Measurements from ENCODE around the gene AKNA.

- TF ChIP-seq POLR2A (IDR thresholded peaks at IDR 0.05) (no peak), CTCF (IDR thresholded peaks at IDR 0.05) (no peak)
These were observed 57.1 kb downstream of the AKNA start for GRCh38 chr9:114330636-114331035.
